GM13976 (cell line): ENCODE data around the gene TDP1.
A peak's percentile ranks its signal among the peaks of the same experiment; 100 is the strongest.

ENCODE experiments used
- DNase-seq: peaks from one replicate; pipeline ENCODE4 v3.0.0; 2012; ENCODE audit warnings: low spot score
- in situ Hi-C: fragments of 300-500 bp; cut with MboI; formaldehyde crosslinking; loops from one replicate; pipeline ENCODE4 v1.12.0; 2022; ENCODE audit warnings: low sequenced_read_pairs, mixed read lengths, inconsistent platforms; ENCODE audit not compliant: unreplicated experiment
- TF ChIP-seq, protein P1 (sequence below): IDR thresholded peaks from 2 replicates; pipeline ENCODE4 v1.5.1; 2012; ENCODE audit warnings: borderline replicate concordance, mild to moderate bottlenecking; ENCODE audit not compliant: insufficient read depth; ENCODE audit errors: extremely low read depth, missing control alignments, control extremely low read depth

TDP1 gene

DNA sequence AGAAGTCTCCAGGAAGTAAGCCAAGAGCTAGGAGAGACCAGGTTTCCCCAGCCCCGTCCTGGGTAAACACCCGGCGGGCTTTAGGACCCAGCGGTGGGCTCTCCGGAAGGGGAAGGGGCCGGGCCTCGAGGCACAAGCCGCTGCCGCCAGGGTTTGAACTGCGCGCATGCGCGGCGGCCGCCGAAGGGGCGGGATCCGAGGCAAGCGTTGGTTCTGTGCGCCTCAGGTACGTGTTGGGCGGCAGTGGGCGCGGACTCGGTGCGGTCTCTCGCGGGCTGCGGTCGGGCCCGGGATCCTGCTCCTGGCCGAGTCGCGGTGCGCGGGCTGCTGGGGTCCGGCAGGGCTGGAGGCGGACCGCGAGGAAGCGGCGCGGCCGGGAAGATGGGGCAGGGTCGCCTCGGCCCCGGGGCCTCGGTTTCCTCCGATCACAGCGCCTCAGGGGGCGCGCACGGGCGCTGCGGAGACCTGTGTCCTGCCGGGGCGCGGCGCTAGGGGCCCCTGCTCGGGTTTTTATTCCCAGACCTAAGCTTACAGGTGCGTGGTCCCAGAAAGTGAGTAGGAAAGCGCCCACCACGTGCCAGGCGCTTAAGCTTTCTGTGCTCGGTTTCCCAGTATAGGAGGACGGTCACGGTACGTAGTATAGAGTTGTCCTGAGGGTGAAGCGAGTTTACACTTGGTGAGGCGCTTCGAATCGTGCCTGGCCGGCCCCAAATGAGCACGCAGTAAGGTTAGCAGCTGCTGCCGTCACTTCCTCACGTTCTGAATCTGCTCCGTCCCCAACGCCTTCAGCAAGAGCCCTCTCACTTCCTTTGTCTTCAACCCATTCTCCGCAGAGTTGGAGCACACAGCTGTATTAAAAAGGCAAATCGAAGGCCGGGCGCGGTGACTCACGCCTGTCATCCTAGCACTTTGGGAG, at the start of gene TDP1:
TDP1 (plus strand) TSS at position 183 of the 916 bp plus-strand sequence. CDS start 7,188 bp downstream, outside the sequence.
- in situ Hi-C loops = no loop called here
- DNase-seq = peak; percentile 96
- TF ChIP-seq, protein P1, sequence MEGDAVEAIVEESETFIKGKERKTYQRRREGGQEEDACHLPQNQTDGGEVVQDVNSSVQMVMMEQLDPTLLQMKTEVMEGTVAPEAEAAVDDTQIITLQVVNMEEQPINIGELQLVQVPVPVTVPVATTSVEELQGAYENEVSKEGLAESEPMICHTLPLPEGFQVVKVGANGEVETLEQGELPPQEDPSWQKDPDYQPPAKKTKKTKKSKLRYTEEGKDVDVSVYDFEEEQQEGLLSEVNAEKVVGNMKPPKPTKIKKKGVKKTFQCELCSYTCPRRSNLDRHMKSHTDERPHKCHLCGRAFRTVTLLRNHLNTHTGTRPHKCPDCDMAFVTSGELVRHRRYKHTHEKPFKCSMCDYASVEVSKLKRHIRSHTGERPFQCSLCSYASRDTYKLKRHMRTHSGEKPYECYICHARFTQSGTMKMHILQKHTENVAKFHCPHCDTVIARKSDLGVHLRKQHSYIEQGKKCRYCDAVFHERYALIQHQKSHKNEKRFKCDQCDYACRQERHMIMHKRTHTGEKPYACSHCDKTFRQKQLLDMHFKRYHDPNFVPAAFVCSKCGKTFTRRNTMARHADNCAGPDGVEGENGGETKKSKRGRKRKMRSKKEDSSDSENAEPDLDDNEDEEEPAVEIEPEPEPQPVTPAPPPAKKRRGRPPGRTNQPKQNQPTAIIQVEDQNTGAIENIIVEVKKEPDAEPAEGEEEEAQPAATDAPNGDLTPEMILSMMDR = no peak

DNA sequence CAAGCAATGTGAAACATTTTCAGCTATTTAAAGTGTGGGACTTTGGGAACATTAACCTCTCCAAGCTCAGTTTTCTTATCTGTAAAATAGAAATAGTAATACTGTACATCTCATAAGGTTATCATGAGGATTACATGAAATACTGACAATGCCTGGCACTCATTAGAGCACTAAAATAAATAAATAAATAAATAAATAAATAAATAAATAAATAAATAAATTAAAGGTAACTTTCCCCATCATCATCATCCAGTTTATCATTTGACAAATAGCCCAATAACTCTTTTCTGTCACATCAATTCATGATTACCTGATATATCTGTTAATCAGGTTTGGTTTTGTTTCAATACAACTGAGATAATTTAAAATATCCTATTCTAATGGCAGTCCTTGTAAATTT, 49.7 kb upstream of the TDP1 start:
- in situ Hi-C loops = loop anchor here (25.0 kb wide), 1 partner anchor 744 kb away; no protein-coding TSS in a partner anchor
- TF ChIP-seq, protein P1 = no peak
- DNase-seq = no peak

DNA sequence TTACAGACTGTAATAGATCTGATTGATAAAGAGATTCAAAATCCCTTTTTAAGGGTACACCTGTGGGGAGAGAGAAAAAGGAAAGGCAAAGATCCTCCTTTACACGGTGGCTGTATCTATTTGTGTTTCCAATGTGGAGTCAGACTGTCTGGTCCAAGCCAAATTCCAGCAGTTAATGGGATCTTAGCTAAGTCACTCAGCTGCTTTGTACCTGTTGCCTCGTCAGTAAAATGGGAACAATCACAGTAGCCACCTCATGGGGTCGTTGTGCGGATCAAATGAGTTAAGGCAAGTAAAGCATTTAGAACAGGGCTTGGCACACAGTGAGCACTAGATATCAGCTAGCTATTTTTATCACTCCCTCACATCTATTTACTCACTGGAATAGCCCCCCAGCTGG, 48.1 kb upstream of the TDP1 start:
- TF ChIP-seq, protein P1 = no peak
- DNase-seq = no peak
- in situ Hi-C loops = loop anchor here (25.0 kb wide), 1 partner anchor 745 kb away; no protein-coding TSS in a partner anchor

DNA sequence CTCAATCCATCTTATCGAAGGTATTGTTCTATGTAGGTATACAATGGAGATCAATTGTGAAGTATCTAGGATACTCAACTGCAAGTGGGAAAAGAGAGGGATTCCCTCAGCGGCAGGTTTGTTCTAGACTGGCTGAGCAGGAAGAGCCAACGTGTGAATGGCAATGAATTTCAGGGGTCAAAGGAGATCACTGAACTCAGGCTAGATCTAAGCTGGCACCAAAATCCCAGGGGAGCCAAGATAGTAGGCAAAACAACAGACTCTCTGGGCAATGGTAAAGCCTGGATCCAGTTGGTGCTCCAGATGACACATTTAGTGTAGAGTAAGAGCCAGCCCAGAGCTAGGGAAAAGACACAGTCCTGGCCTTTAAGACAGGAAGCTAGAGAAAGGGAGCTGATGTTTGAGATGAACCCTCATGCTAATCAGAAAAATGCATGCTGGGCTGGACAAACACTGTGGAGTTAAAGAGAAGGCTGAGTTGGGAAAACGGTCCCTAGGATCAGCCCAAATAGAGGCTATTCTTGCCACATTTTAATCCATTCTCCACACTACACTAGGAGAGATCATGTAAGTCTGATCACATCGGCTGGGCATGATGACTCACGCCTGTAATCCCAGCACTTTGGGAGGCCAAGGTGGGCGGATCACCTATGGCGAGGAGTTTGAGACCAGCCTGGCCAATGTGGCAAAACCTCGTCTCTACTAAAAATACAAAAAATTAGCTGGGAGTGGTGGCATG, 46.8 kb upstream of the TDP1 start:
- in situ Hi-C loops = loop anchor here (25.0 kb wide), 1 partner anchor 747 kb away; no protein-coding TSS in a partner anchor
- no peak for DNase-seq
- TF ChIP-seq, protein P1 = no peak

DNA sequence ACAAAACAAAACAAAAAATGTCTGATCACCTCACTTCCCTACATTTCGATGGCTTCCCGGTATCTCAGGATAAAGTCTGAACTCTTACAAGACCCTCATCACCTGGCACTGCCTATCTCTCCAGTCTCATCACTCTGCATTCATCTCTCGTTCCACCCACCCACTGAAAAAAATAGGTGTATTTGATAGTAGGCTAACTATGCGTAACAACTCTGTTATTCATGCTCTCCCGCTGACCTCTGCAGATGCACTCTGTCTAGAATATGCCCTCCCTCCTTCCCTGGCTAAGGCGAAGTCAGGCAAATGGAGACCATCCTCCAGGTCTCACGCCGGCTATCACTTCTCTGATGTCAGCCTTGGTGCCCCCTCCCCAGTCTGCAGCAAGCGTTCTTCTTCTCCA, 46.1 kb upstream of the TDP1 start:
- in situ Hi-C loops = loop anchor here (25.0 kb wide), 1 partner anchor 747 kb away; no protein-coding TSS in a partner anchor
- DNase-seq = no peak
- TF ChIP-seq, protein P1 = no peak

DNA sequence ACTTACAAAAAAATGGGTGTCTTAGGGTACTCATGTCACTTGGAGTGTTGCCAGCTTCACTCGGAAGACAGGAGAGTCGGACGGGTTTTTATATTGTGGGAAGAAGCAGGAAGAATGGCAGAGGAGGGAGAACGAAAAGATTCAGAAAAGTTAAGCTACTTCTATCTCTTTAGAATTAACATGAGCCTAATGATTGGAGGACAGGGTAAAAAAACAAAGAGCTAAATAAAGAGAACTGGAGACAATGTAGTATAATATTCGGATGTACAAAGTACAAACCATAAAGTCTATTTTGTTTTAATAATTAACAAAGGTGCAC, 45.1 kb upstream of the TDP1 start:
- in situ Hi-C loops = loop anchor here (10.0 to 25.0 kb wide), 3 partner anchors 486 to 886 kb away; no protein-coding TSS in a partner anchor
- DNase-seq = no peak
- TF ChIP-seq, protein P1 = no peak
